Thymus (tissue), 11 donors: ENCODE data around the gene ACP7. TPM values are rescaled to one million over a fixed set of nuclear protein-coding genes. Genes with fewer than 3 reads are reported as not detected.
"Not testable (repeated sequence)": the region's sequence is repeated elsewhere in the genome, so short reads cannot be mapped to it uniquely, and the experiment has no call there.

Source experiments
- DNase-seq, 9 donors: peaks; one replicate each; pipeline ENCODE4 v3.0.0-alpha.2; 2013; ENCODE audit warnings: low spot score in 9 of 9, low read depth in 6 of 9, missing footprints in 1 of 9
- H3K27ac ChIP-seq, 2 donors: one replicate each; pipeline ENCODE4 v1.5.1; 2013; ENCODE audit warnings: control low read depth in 1 of 2, low read depth in 1 of 2, low read length in 1 of 2, mild to moderate bottlenecking in 1 of 2, moderate library complexity in 1 of 2
- H3K27me3 ChIP-seq, 2 donors: one replicate each; pipeline ENCODE4 v1.5.1; 2013; ENCODE audit warnings: low read length in 1 of 2; ENCODE audit not compliant: control insufficient read depth in 2 of 2, insufficient read depth in 1 of 2
- H3K36me3 ChIP-seq, 2 donors: one replicate each; pipeline ENCODE4 v1.5.1; 2013; ENCODE audit warnings: low read length in 1 of 2, mild to moderate bottlenecking in 1 of 2, moderate library complexity in 1 of 2; ENCODE audit not compliant: control insufficient read depth in 2 of 2, insufficient read depth in 2 of 2
- H3K4me1 ChIP-seq, 2 donors: one replicate each; pipeline ENCODE4 v1.5.1; 2013; ENCODE audit warnings: low read length in 2 of 2; ENCODE audit not compliant: control insufficient read depth in 2 of 2, insufficient read depth in 2 of 2
- H3K4me3 ChIP-seq, 2 donors: one replicate each; pipeline ENCODE4 v1.5.1; 2013; ENCODE audit warnings: low read length in 2 of 2, control low read depth in 1 of 2, mild to moderate bottlenecking in 1 of 2
- H3K9me3 ChIP-seq, 2 donors: one replicate each; pipeline ENCODE4 v1.5.1; 2013; ENCODE audit warnings: low read length in 1 of 2, mild to moderate bottlenecking in 1 of 2; ENCODE audit not compliant: control insufficient read depth in 2 of 2, insufficient read depth in 1 of 2
- WGBS: extraction: QIAGEN DNeasy Blood & Tissue Kit; methylation state at CpG from one replicate; pipeline ENCODE4 v1.1.7; 2013; 5-methylcytosine and 5-hydroxymethylcytosine counted together
- polyA plus RNA-seq: library from polyadenylated mRNA; stranded (reverse); fragments of 200-250 nt; gene quantifications from one replicate; pipeline ENCODE4 v1.2.3, GENCODE V29; 2013
- total RNA-seq: library from RNA; stranded (reverse); fragments of 120-200 nt; gene quantifications from one replicate; pipeline ENCODE4 v1.2.4, GENCODE V29; 2013
- donor health status: healthy.

Gene ACP7
- total and polyA plus RNA-seq, 2 donors: under 0.01 to 0.11 TPM

DNA sequence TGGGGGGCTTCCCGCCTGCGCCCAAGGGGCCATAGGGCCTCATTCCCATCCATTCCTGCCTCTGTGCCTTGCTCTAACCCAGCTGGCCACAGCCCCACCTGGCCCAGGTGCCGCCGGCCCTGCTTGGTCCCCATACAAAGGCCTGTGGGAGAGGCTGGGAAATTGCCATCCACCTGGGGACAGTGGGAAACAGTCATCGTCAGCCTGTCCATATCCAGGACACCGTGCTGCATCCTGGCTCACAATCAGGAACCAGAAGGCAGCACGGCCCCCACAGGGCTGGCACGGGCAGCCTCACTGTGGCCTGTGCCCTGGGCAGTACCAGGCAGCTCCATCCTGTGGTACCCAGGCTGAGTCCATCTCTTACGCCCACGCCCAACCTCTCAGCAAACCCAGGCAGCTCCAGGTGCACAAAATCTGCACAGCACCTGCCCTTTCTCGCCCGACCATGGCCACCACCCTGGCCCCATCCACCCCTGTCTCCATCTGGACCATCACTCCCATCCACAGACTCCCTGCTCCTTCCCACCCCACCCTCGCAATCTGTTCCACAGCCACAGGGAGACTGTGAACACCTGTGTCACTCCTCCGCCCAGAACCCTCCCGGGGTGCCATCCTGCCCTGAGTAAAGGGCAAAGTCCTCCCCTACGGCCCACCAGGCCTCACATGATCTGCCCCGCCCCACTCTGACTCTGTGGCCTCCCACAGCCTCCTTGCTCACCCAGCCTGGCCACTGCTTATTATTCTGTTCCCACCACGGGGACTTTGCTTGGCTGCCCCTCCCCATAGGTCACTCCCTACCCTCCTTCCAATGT is 30.7 kb upstream of the ACP7 start:
- Histone ChIP-seq H3K27me3 (no peaks in the 10 kb centered on the region), H3K4me3 (no peak overlapping the region), H3K36me3 (no peaks in the 10 kb centered on the region), H3K9me3 (no peaks in the 10 kb centered on the region), H3K4me1 (no peaks in the 10 kb centered on the region), H3K27ac (no peak overlapping the region)
- 95% methylated on average over 18 of the region's 18 CpGs for WGBS
- DNase-seq: no peak

DNA sequence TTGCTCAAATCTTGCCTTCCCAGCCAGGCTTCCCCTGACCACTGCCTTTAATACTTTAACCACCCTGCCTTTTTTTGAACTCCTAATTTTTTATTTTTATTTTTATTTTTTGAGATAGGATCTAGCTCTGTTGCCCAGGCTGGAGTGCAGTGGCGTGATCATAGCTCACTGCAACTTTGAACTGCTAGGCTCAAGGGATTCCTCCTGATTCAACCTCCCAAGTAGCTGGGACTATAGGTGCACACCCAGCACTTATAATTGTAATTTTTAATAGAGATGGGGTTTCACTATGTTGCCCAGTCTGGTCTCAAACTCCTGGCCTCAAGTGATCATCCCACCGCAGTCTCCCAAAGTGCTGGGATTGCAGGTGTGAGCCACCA is 30.1 kb upstream of the ACP7 start:
- H3K27ac ChIP-seq: no peak overlapping the region
- H3K36me3 ChIP-seq: no peaks in the 10 kb centered on the region
- no peaks in the 10 kb centered on the region for H3K4me1 ChIP-seq
- DNase-seq: no peak
- 97% methylated on average over 2 of the region's 2 CpGs for WGBS
- H3K27me3 ChIP-seq: no peaks in the 10 kb centered on the region
- H3K9me3 ChIP-seq: no peaks in the 10 kb centered on the region
- H3K4me3 ChIP-seq: no peak overlapping the region

DNA sequence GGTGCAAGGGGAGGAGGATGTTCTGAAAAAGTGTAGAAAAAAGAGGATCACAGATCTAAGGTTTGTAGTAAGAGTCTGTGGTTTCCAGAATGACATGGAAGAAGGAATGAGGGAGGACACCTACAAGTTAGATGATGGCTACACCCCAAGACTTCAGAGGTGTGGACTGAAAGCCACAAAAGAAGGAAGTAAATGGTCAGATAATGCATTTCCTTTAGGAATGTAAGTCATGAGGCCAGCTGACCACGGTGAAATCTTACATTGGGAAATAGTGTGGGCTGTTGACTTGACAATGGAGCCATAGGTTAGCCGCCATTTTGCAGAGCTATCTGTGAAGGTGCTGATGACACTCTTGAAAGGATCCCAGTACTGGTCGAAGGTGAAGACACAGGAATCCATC is 26.6 kb upstream of the ACP7 start:
- DNase-seq: no peak
- no peaks in the 10 kb centered on the region for H3K36me3 ChIP-seq
- no peaks in the 10 kb centered on the region for H3K9me3 ChIP-seq
- H3K27me3 ChIP-seq: no peaks in the 10 kb centered on the region
- no peak overlapping the region for H3K4me3 ChIP-seq
- no peak overlapping the region for H3K27ac ChIP-seq
- 77% methylated on average over 3 of the region's 3 CpGs for WGBS
- no peaks in the 10 kb centered on the region for H3K4me1 ChIP-seq

DNA sequence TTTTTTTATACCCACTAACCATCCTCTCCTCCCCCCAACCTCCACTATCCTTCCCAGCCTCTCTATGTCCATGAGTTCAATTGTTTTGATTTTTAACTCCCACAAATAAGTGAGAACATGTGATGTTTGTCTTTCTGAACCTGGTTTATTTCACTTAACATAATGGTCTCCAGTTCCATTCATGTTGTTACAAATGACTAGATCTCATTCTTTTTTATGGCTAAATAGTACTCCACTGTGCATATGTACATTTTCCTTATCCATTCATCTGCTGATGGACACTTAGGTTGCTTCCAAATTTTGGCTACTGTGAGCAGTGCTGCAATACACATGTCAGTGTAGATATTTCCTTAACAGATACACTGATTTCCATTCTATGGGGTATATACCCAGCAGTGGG is 24.9 kb upstream of the ACP7 start:
- no peaks in the 10 kb centered on the region for H3K9me3 ChIP-seq
- H3K27ac ChIP-seq: no peak overlapping the region
- H3K4me3 ChIP-seq: no peak overlapping the region
- H3K4me1 ChIP-seq: no peaks in the 10 kb centered on the region
- no peaks in the 10 kb centered on the region for H3K36me3 ChIP-seq
- DNase-seq: no peak
- no peaks in the 10 kb centered on the region for H3K27me3 ChIP-seq

DNA sequence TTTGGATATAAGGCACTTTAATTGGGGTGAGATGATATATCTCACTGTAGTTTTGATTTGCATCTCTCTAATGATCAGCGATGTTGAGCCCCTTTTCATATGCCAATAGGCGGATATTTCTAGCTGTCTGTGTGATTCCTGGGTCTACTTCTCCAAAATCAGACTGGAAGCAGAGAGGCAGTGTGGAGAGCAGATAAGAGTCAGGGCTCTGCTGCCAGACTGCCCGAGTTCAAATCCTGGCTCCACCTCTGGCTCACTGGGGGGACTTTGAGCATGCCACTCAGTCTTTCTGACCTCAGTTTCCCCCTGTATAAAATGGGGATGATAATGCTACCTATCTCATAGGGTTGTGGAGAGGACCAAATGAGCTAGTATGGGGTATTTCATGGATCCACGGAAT is 24.0 kb upstream of the ACP7 start:
- H3K27me3 ChIP-seq: no peaks in the 10 kb centered on the region
- H3K36me3 ChIP-seq: no peaks in the 10 kb centered on the region
- no peak overlapping the region for H3K4me3 ChIP-seq
- no peak for DNase-seq
- 65% methylated on average over 4 of the region's 4 CpGs for WGBS
- H3K9me3 ChIP-seq: no peaks in the 10 kb centered on the region
- no peak overlapping the region for H3K27ac ChIP-seq
- no peaks in the 10 kb centered on the region for H3K4me1 ChIP-seq

DNA sequence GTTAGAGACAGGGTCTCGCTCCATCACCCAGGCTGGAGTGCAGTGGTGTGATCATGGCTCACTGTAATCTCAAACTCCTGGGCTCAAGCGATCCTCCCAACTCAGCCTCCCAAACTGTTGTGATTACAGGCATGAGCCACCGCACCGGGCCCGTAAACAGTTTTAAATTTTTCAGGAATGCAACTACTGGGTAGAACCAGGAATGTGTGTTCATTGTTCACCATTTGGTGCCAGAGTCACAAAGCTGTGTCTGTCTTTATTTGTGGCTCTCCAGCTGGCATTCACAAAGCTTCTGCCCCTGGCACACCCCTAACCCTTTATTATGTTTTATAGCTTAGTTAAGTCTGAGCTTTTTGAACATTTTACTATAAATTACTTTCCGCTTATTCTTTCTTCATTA is 19.8 kb upstream of the ACP7 start:
- Histone ChIP-seq H3K4me1 (no peaks in the 10 kb centered on the region), H3K4me3 (no peak overlapping the region), H3K27ac (no peak overlapping the region), H3K36me3 (no peaks in the 10 kb centered on the region), H3K27me3 (no peaks in the 10 kb centered on the region), H3K9me3 (no peaks in the 10 kb centered on the region)
- DNase-seq: no peak
- WGBS: 97% methylated on average over 6 of the region's 6 CpGs

DNA sequence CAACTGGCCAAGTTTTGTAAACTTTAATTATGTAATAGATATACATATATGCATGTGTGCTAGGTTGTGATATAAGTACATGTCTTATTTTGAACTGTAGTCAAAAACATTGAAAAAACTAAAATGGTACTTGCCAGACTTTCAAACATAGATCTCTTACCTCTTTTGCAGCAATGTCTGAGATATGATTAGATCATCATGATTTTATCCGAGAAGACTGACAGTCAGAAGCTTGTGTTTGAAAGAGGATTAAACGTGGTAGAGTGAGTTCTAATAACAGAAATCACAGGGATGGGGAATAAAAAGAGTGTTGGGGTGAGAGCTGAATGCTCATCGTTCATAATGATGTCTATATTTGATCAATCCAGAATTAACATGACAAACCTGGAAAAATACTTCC is 18.2 kb upstream of the ACP7 start:
- H3K9me3 ChIP-seq: no peaks in the 10 kb centered on the region
- no peaks in the 10 kb centered on the region for H3K36me3 ChIP-seq
- H3K27ac ChIP-seq: no peak overlapping the region
- H3K4me1 ChIP-seq: no peaks in the 10 kb centered on the region
- DNase-seq: no peak
- 90% methylated on average over 3 of the region's 3 CpGs for WGBS
- H3K4me3 ChIP-seq: no peak overlapping the region
- H3K27me3 ChIP-seq: no peaks in the 10 kb centered on the region

DNA sequence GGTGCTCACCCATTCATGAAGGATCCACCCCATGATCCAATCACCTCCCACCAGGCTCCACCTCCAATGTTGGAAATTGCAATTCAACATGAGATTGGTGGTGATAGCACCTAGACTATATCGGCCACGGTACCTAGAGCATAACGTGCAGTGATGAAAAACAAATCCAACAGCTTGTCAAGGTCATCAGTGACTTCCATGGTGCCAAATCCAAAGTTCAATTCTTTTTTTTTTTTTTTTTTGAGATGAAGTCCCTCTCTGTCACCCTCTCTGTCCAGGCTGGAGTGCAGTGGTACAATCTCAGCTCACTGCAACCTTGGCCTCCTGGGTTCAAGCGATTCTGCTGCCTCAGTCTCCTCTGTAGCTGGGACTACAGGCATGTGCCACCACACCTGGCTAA is 17.1 kb upstream of the ACP7 start:
- WGBS: 97% methylated on average over 4 of the region's 4 CpGs
- H3K9me3 ChIP-seq: no peaks in the 10 kb centered on the region
- no peaks in the 10 kb centered on the region for H3K36me3 ChIP-seq
- no peak overlapping the region for H3K4me3 ChIP-seq
- no peaks in the 10 kb centered on the region for H3K27me3 ChIP-seq
- H3K27ac ChIP-seq: no peak overlapping the region
- no peak for DNase-seq
- no peaks in the 10 kb centered on the region for H3K4me1 ChIP-seq

DNA sequence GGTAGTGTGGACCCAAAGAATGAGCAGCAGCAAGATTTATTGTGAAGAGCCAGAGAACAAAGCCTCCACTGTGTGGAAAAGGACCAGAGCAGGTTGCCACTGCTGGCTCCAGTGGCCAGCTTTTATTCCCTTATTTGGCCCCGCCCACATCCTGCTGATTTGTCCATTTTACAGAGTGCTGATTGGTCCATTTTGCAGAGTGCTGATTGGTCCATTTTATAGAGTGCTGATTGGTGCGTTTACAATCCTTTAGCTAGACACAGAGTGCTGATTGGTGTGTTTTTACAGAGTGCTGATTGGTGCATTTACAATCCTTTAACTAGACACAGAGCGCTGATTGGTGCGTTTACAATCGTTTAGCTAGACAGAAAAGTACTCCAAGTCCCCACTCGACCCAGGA is 15.9 kb upstream of the ACP7 start:
- not testable (repeated sequence) for H3K27me3 ChIP-seq, H3K4me1 ChIP-seq, H3K27ac ChIP-seq, H3K36me3 ChIP-seq, DNase-seq, H3K9me3 ChIP-seq, H3K4me3 ChIP-seq
- WGBS: 93% methylated on average over 6 of the region's 6 CpGs
